ENCODE results near the gene TRPM3.

The TRPM3 gene

GRCh38 chr9:70614786-70615463, 506.5 kb downstream of the TRPM3 start:
- DNase-seq (ENCODE audit: low read depth in 2 of 3, low spot score in 1 of 3): no peak

GRCh38 chr9:70613024-70613768, 508.2 kb downstream of the TRPM3 start:
- no peak for DNase-seq (ENCODE audit: low read depth in 2 of 3, low spot score in 1 of 3)

GRCh38 chr9:70610287-70610644, 511.2 kb downstream of the TRPM3 start:
- DNase-seq (ENCODE audit: low read depth in 2 of 3, low spot score in 1 of 3): no peak

- DNase-seq (ENCODE audit: low read depth in 2 of 3, low spot score in 1 of 3): no peak
These were observed 511.7 kb downstream of the TRPM3 start for GRCh38 chr9:70609542-70610286.

GRCh38 chr9:70609011-70609410, 512.4 kb downstream of the TRPM3 start:
- DNase-seq (ENCODE audit: low read depth in 2 of 3, low spot score in 1 of 3): no peak

- no peak for DNase-seq (ENCODE audit: low read depth in 2 of 3, low spot score in 1 of 3)
These were observed 513.5 kb downstream of the TRPM3 start for GRCh38 chr9:70607926-70608325.

GRCh38 chr9:70607329-70607728, 514.1 kb downstream of the TRPM3 start:
- no peak for DNase-seq (ENCODE audit: low read depth in 2 of 3, low spot score in 1 of 3)

GRCh38 chr9:70603020-70603411, 518.4 kb downstream of the TRPM3 start:
- DNase-seq (ENCODE audit: low read depth in 2 of 3, low spot score in 1 of 3): no peak

- DNase-seq (ENCODE audit: low read depth in 2 of 3, low spot score in 1 of 3): peak; percentile 15 to 42 (median 21)
These were observed 519.0 kb downstream of the TRPM3 start for GRCh38 chr9:70602321-70603019.

GRCh38 chr9:70601000-70601951, 520.1 kb downstream of the TRPM3 start:
- no peak for DNase-seq (ENCODE audit: low read depth in 2 of 3, low spot score in 1 of 3)

GRCh38 chr9:70600506-70600905, 520.9 kb downstream of the TRPM3 start:
- no peak for DNase-seq (ENCODE audit: low read depth in 2 of 3, low spot score in 1 of 3)

- no peak for DNase-seq (ENCODE audit: low read depth in 2 of 3, low spot score in 1 of 3)
These were observed 523.5 kb downstream of the TRPM3 start for GRCh38 chr9:70597886-70598285.

GRCh38 chr9:70595211-70595610, 526.2 kb downstream of the TRPM3 start:
- no peak for DNase-seq (ENCODE audit: low read depth in 2 of 3, low spot score in 1 of 3)

GRCh38 chr9:70594386-70594944, 527.0 kb downstream of the TRPM3 start:
- DNase-seq (ENCODE audit: low read depth in 2 of 3, low spot score in 1 of 3): no peak

GRCh38 chr9:70593241-70593640, 528.2 kb downstream of the TRPM3 start:
- DNase-seq (ENCODE audit: low read depth in 2 of 3, low spot score in 1 of 3): no peak

- DNase-seq (ENCODE audit: low read depth in 2 of 3, low spot score in 1 of 3): no peak
These were observed 531.1 kb downstream of the TRPM3 start for GRCh38 chr9:70590315-70590677.

GRCh38 chr9:70589571-70590314, 531.7 kb downstream of the TRPM3 start:
- no peak for DNase-seq (ENCODE audit: low read depth in 2 of 3, low spot score in 1 of 3)

GRCh38 chr9:70588999-70589398, 532.4 kb downstream of the TRPM3 start:
- no peak for DNase-seq (ENCODE audit: low read depth in 2 of 3, low spot score in 1 of 3)

- DNase-seq (ENCODE audit: low read depth in 2 of 3, low spot score in 1 of 3): no peak
These were observed 533.0 kb downstream of the TRPM3 start for GRCh38 chr9:70588381-70588780.
